Esophagus muscularis mucosa (tissue), 4 donors: ENCODE measurements around the gene TAF3.

Experiments
- EP300 ChIP-seq: sonication (generic); formaldehyde crosslinking; IDR thresholded peaks from one replicate; pipeline ENCODE4 v1.6.1; 2017; ENCODE audit warnings: antibody characterized with exemption
- POLR2A ChIP-seq: fragments of 450-650 bp; IDR thresholded peaks from one replicate; pipeline ENCODE4 v1.6.1; 2017; ENCODE audit warnings: antibody characterized with exemption, moderate library complexity, mild to moderate bottlenecking, low read depth
- TF ChIP-seq, protein P1 (sequence below), 3 experiments: fragments of 200-600 bp in 2 of 3; fragments of 450-650 bp in 1 of 3; sonication (generic) in 2 of 3; IDR thresholded peaks; one replicate each; pipeline ENCODE4 v1.5.1; 2017 to 2019; ENCODE audit warnings: antibody characterized with exemption in 3 of 3, mild to moderate bottlenecking in 2 of 3, moderate library complexity in 1 of 3

DNA sequence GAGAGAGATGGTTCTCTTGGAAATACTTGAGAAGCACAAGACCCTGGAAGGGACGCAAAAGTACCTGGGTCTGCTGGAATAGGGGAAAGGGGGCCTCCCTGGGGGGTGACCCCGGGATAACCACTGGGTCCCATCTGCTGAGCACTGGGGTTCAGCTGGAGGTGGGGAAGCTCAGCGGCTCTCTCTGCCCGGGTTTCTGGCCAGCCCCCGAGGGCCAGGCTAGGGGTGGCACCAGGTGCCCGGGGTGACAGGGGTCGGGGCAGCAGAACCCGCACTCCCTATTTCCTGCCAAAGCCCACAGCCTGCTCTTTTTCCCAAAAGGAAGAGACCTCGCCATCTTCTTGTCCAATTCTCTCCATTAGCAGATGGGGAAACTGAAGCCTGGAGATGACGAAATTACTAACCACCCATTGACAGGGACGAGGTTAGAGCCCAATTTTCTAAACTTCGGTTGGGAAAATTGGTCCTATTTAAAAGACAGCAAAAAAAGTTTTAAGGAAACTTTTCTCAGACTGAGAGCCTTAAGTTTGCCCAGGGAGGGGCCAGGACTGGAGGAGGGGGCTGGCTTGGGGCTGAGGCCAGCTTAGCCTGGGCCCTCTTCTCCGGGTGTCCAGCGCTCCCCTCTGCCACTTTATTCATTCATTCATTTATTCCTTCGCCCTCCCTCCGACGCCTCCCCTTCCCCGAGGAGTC is 218.3 kb downstream of the TAF3 start:
- TF ChIP-seq POLR2A = no peak
- TF ChIP-seq, protein P1, sequence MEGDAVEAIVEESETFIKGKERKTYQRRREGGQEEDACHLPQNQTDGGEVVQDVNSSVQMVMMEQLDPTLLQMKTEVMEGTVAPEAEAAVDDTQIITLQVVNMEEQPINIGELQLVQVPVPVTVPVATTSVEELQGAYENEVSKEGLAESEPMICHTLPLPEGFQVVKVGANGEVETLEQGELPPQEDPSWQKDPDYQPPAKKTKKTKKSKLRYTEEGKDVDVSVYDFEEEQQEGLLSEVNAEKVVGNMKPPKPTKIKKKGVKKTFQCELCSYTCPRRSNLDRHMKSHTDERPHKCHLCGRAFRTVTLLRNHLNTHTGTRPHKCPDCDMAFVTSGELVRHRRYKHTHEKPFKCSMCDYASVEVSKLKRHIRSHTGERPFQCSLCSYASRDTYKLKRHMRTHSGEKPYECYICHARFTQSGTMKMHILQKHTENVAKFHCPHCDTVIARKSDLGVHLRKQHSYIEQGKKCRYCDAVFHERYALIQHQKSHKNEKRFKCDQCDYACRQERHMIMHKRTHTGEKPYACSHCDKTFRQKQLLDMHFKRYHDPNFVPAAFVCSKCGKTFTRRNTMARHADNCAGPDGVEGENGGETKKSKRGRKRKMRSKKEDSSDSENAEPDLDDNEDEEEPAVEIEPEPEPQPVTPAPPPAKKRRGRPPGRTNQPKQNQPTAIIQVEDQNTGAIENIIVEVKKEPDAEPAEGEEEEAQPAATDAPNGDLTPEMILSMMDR (IDR thresholded peaks at IDR 0.05) = no peak
- TF ChIP-seq EP300 = no peak
